ENCODE measurements around the gene ATP1B2. TPM values are rescaled to one million over a fixed set of nuclear protein-coding genes. Genes with fewer than 3 reads are reported as not detected.

Gene ATP1B2
- total RNA-seq, 1 experiment from 2014 or later, result 29.1 TPM

GRCh38 chr17:7656958-7657609 is 6.4 kb downstream of the ATP1B2 start (continued):
- TF ChIP-seq CBFB (CRISPR knock-in tag; IDR thresholded peaks at IDR 0.05; ENCODE audit: low read depth), result no peak
- TF ChIP-seq, protein P1, sequence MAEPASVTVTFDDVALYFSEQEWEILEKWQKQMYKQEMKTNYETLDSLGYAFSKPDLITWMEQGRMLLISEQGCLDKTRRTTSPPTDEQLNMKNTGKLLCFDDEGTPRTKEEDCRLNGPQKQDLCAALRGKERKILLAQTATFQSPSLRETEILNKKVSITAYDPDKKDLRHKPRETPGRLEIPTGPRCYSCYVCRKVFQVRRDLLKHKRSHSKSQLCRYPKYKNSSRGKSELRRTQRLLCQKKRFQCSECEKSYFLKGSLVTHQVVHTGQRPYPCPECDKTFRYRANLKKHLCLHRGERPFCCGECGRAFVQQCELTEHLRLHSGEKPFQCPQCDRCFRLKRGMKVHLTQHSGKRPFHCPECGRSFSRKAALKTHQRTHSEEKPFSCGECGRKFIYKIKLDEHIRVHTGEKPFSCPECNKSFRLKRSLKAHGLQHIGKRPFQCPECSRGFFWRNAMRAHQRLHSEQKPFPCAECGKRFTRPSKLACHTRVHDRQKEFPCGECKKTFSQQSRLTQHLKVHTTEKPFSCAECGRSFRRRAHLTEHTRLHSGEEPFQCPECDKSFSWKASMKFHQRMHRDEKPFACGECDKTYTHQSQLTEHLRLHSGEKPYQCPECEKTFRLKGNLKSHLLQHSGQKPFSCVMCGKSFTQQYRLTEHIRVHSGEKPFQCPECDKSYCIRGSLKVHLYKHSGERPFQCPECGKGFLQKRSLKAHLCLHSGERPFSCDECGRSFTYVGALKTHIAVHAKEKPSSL (CRISPR knock-in tag; conservative IDR thresholded peaks at IDR 0.05), result no peak
- no peak for TF ChIP-seq CREM (CRISPR knock-in tag; IDR thresholded peaks at IDR 0.05)

GRCh38 chr17:7667656-7668406 is 17.1 kb downstream of the ATP1B2 start:
- no peaks in the 10 kb centered on the region for H3K27me3 Mint-ChIP-seq (ENCODE audit: low read depth)
- peak overlapping the region; percentile 84 for H3K27ac Mint-ChIP-seq
- ATAC-seq (peak; percentile 33), DNase-seq (ENCODE audit: low spot score) (no peak)
- no peak for TF ChIP-seq MXD4 (CRISPR knock-in tag; IDR thresholded peaks at IDR 0.05; ENCODE audit: borderline replicate concordance)
- TF ChIP-seq, protein P2, sequence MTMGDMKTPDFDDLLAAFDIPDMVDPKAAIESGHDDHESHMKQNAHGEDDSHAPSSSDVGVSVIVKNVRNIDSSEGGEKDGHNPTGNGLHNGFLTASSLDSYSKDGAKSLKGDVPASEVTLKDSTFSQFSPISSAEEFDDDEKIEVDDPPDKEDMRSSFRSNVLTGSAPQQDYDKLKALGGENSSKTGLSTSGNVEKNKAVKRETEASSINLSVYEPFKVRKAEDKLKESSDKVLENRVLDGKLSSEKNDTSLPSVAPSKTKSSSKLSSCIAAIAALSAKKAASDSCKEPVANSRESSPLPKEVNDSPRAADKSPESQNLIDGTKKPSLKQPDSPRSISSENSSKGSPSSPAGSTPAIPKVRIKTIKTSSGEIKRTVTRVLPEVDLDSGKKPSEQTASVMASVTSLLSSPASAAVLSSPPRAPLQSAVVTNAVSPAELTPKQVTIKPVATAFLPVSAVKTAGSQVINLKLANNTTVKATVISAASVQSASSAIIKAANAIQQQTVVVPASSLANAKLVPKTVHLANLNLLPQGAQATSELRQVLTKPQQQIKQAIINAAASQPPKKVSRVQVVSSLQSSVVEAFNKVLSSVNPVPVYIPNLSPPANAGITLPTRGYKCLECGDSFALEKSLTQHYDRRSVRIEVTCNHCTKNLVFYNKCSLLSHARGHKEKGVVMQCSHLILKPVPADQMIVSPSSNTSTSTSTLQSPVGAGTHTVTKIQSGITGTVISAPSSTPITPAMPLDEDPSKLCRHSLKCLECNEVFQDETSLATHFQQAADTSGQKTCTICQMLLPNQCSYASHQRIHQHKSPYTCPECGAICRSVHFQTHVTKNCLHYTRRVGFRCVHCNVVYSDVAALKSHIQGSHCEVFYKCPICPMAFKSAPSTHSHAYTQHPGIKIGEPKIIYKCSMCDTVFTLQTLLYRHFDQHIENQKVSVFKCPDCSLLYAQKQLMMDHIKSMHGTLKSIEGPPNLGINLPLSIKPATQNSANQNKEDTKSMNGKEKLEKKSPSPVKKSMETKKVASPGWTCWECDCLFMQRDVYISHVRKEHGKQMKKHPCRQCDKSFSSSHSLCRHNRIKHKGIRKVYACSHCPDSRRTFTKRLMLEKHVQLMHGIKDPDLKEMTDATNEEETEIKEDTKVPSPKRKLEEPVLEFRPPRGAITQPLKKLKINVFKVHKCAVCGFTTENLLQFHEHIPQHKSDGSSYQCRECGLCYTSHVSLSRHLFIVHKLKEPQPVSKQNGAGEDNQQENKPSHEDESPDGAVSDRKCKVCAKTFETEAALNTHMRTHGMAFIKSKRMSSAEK (CRISPR knock-in tag; IDR thresholded peaks at IDR 0.05; ENCODE audit: borderline replicate concordance), result 0 out of 2 replicates have a peak, but pooled peaks have one; percentile 4
- peaks cover 12% of the 10 kb centered on the region for H3K4me1 Mint-ChIP-seq
- no peak overlapping the region for H3K4me3 Mint-ChIP-seq
- H3K9me3 Mint-ChIP-seq, result no peaks in the 10 kb centered on the region
- ChIA-PET CTCF (interaction anchor here (0.9 to 2.0 kb wide), 10 partner anchors 9 to 322 kb away, joined by 3 to 12 read pairs (median 4); partner anchors contain the start of genes ATP1B2 and FXR2), POLR2A (interaction anchor here (0.9 to 1.6 kb wide), 5 partner anchors 11 to 35 kb away, joined by 3 to 11 read pairs (median 5); partner anchors contain the start of genes ATP1B2 and TP53)
- peaks cover 50% of the 10 kb centered on the region for H3K36me3 Mint-ChIP-seq

DNA sequence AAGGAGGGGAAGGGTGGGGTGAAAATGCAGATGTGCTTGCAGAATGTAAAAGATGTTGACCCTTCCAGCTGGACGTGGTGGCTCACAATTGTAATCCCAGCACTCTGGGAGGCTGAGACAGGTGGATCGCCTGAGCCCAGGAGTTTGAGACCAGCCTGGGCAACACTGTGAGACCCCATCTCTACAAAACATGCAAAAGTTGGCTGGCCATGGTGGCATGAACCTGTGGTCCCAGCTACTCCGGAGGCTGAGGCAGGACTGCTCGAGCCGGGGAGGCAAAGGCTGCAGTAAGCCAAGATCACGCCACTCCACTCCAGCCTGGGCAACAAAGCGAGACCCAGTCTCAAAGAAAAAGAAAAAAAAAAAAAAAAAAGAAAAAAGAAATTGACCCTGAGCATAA is 17.8 kb downstream of the ATP1B2 start:
- H3K9me3 Mint-ChIP-seq, result peaks cover 4% of the 10 kb centered on the region
- H3K4me1 Mint-ChIP-seq, result peaks cover 12% of the 10 kb centered on the region
- H3K4me3 Mint-ChIP-seq, result no peak overlapping the region
- H3K27ac Mint-ChIP-seq, result no peak overlapping the region
- POLR2A ChIA-PET, result no interaction called here
- no peaks in the 10 kb centered on the region for H3K27me3 Mint-ChIP-seq (ENCODE audit: low read depth)
- CTCF ChIA-PET, result interaction anchor here (2.0 kb wide), 1 partner anchor 79 kb away, joined by 6 read pairs; no protein-coding TSS in a partner anchor
- peaks cover 56% of the 10 kb centered on the region for H3K36me3 Mint-ChIP-seq
- no peak for DNase-seq (ENCODE audit: low spot score)
- peak; percentile 97 for TF ChIP-seq ZNF121 (CRISPR knock-in tag; IDR thresholded peaks at IDR 0.05)
- no peak for TF ChIP-seq FOXP4 (CRISPR knock-in tag; IDR thresholded peaks at IDR 0.05)
- TF ChIP-seq NFATC4 (CRISPR knock-in tag; IDR thresholded peaks at IDR 0.05), result no peak
- TF ChIP-seq FOXP1 (CRISPR knock-in tag; IDR thresholded peaks at IDR 0.05; ENCODE audit: borderline replicate concordance), result no peak
- no peak for ATAC-seq

Measured in WTC11 (cell line).